ENCODE data around the gene TMC4. TPM values are rescaled to one million over a fixed set of nuclear protein-coding genes. Genes with fewer than 3 reads are reported as not detected.
"Not testable (repeated sequence)": the region's sequence is repeated elsewhere in the genome, so short reads cannot be mapped to it uniquely, and the experiment has no call there.

The TMC4 gene, protein sequence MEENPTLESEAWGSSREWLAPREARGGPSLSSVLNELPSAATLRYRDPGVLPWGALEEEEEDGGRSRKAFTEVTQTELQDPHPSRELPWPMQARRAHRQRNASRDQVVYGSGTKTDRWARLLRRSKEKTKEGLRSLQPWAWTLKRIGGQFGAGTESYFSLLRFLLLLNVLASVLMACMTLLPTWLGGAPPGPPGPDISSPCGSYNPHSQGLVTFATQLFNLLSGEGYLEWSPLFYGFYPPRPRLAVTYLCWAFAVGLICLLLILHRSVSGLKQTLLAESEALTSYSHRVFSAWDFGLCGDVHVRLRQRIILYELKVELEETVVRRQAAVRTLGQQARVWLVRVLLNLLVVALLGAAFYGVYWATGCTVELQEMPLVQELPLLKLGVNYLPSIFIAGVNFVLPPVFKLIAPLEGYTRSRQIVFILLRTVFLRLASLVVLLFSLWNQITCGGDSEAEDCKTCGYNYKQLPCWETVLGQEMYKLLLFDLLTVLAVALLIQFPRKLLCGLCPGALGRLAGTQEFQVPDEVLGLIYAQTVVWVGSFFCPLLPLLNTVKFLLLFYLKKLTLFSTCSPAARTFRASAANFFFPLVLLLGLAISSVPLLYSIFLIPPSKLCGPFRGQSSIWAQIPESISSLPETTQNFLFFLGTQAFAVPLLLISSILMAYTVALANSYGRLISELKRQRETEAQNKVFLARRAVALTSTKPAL
- total RNA-seq: 100 to 1,000 TPM in 1 of 2 donors, 10 to 100 TPM in 1; 57.3 to 126 TPM

DNA sequence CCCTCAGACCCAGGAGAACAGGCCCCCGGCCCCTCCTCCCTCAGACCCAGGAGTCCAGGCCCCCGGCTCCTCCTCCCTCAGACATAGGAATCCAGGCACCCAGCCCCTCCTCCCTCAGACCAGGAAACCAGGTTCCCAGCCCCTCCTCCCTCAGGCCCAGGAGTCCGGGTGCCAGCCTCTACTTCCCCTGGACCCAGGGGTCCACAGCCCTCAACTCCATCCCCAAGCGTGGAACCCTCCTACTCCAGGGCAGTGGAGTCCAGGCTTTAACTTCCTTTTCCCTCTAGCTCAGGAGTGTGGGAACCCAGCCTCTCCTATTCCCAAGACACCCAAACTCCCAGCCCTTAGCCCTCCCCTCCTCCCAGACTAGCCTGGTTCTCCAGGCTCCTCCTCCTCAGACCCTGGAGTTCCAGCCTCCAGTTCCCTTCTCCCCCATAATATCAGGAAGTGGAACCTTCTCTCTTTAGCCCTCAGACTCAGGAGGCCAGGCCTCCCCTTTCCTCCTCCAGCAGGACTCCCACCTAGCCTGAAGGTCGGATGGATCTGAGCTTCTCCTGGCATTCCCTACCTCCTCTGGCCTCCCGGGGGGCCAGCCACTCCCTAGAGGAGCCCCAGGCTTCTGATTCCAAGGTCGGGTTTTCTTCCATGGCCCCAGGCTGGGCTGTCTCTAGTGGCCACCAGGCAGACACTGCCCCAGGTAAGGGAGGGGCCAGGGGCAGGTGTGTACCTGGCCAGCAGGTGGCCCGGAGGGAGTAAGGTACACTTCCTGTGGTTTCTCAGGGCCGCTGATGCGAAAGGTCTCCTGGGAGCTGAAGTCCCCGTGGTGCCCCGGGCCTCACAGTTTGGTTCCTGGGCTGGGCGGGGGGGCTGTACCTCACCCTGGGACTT lies at the start of gene TMC4:
TMC4 (minus strand) TSS at position 690 of the 888 bp plus-strand sequence; CDS start at position 647, 43 bp downstream.
- Histone ChIP-seq H3K9me3 (no peaks in the 10 kb centered on the region), H3K27ac (peak within 1 kb of the TSS; percentile 77 to 94 (median 86)), H3K4me1 (peaks cover 15% of the 10 kb centered on the region), H3K27me3 (no peaks in the 10 kb centered on the region), H3K36me3 (replicated peaks in 1 of 2; ENCODE audit: insufficient read depth in 1 of 2, low read depth in 2 of 2) (no peaks in the 10 kb centered on the region), H3K4me3 (peak within 1 kb of the TSS; percentile 20 to 36)
- peak; percentile 90 to 94 (median 94) for DNase-seq
- ATAC-seq: peak; percentile 98
- intact Hi-C loops (cut with DNase I): no loop called here
- TF ChIP-seq, protein P1, sequence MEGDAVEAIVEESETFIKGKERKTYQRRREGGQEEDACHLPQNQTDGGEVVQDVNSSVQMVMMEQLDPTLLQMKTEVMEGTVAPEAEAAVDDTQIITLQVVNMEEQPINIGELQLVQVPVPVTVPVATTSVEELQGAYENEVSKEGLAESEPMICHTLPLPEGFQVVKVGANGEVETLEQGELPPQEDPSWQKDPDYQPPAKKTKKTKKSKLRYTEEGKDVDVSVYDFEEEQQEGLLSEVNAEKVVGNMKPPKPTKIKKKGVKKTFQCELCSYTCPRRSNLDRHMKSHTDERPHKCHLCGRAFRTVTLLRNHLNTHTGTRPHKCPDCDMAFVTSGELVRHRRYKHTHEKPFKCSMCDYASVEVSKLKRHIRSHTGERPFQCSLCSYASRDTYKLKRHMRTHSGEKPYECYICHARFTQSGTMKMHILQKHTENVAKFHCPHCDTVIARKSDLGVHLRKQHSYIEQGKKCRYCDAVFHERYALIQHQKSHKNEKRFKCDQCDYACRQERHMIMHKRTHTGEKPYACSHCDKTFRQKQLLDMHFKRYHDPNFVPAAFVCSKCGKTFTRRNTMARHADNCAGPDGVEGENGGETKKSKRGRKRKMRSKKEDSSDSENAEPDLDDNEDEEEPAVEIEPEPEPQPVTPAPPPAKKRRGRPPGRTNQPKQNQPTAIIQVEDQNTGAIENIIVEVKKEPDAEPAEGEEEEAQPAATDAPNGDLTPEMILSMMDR (IDR thresholded peaks at IDR 0.05): peak; percentile 31 to 96 (median 95)
- peak; percentile 41 to 81 (median 81) for TF ChIP-seq POLR2A (IDR thresholded peaks at IDR 0.05)
- 0 to 4% methylated on average over 6 to 12 of the region's 13 CpGs for WGBS, 2 donors

DNA sequence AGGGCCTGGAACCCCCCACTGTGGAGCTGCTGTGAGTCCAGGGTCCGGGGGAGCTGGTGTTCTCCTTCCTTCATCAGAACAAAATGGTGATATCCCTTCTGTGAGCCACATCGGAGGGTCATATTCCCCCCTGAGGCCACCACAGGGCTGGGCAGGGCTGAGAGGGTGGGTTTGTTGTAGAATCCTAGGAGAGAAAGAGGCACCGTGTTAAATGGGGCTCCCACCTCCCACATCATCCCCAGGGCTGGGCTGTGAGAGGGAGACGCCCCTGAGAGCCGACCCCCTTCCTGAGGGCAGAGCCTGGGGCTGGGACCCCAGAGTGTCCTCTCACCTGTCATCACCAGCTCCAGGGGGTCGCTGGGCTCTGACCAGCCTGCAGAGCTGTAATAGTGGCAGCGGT lies 49.0 kb upstream of the TMC4 start:
- H3K9me3 ChIP-seq; H3K27ac ChIP-seq; ATAC-seq; DNase-seq; intact Hi-C loops (cut with DNase I); H3K4me3 ChIP-seq; H3K27me3 ChIP-seq; H3K4me1 ChIP-seq; H3K36me3 ChIP-seq (replicated peaks in 1 of 2; ENCODE audit: insufficient read depth in 1 of 2, low read depth in 2 of 2): not testable (repeated sequence)
- 60 to 79% methylated on average over 1 to 6 of the region's 7 CpGs for WGBS, 2 donors

DNA sequence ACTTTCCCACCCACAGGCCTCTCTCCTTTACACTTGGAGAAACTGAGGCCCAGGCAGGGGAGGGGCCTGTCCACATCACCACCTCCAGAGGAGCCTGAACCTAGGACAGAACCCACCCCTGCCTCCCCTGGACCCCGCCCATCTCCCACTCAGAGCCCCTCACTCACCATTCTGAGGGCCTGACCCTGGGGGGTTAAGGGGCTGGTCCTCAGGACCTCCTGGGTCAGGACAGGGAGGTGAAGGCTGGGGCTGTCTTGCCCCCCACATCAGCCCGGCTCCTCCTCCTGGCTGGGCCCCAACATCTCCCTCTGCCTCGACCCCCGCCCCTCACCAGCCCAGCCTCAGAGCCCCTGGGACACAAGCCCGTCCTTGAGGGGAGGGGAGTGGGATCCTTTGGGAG lies 46.7 kb upstream of the TMC4 start:
- intact Hi-C loops (cut with DNase I); H3K36me3 ChIP-seq (replicated peaks in 1 of 2; ENCODE audit: insufficient read depth in 1 of 2, low read depth in 2 of 2); H3K9me3 ChIP-seq; H3K4me1 ChIP-seq; H3K27me3 ChIP-seq; ATAC-seq; DNase-seq; H3K27ac ChIP-seq; H3K4me3 ChIP-seq: not testable (repeated sequence)
- WGBS, 2 donors: 71% methylated on average over 5 of the region's 5 CpGs; no CpG with 5 or more reads in 1 of the 2 donors

DNA sequence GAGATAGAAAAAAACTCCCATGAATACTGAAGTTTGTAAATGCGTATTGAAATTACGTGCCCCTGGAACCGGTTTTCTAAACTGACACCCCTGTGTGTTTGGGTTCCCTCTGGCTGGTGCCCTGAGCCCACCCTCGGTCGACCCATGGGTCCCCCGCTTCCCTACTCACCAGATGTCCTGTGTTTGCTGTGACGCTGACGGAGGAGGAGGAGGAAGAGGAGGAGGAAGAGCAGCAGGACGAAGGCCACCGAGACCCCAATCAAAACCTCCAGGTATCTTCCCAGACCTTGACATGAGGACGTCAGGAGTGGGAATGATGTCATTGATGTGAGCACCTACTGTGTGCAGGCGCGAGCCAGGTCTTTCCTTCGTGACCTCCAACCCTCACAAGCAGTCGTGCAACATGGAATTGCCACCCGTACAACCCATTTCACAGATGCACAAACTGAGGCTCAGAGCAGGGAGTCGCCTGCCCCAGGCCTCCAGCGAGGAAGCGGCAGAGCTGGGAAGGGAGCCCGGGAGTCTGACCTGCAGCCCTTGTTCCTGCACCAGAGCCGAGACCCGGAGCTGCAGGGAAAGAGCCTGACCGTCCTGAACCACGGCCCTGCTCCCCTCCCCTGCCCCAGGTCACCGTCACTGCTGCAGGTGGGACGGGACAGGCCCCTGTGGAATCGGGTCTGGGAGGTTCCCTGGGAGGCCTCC lies 46.2 kb upstream of the TMC4 start:
- Histone ChIP-seq H3K27me3 (peaks cover 0 to 4% of the 10 kb centered on the region in 2 donors), H3K27ac (no peak overlapping the region), H3K36me3 (replicated peaks in 1 of 2; ENCODE audit: insufficient read depth in 1 of 2, low read depth in 2 of 2) (no peaks in the 10 kb centered on the region), H3K4me3 (no peak overlapping the region), H3K4me1 (no peaks in the 10 kb centered on the region), H3K9me3 (no peaks in the 10 kb centered on the region)
- intact Hi-C loops (cut with DNase I): no loop called here
- DNase-seq (no peak), ATAC-seq (no peak)
- 77 to 80% methylated on average over 16 to 25 of the region's 27 CpGs for WGBS, 2 donors
- TF ChIP-seq, protein P1 (IDR thresholded peaks at IDR 0.05): no peak
- no peak for TF ChIP-seq POLR2A (IDR thresholded peaks at IDR 0.05)

DNA sequence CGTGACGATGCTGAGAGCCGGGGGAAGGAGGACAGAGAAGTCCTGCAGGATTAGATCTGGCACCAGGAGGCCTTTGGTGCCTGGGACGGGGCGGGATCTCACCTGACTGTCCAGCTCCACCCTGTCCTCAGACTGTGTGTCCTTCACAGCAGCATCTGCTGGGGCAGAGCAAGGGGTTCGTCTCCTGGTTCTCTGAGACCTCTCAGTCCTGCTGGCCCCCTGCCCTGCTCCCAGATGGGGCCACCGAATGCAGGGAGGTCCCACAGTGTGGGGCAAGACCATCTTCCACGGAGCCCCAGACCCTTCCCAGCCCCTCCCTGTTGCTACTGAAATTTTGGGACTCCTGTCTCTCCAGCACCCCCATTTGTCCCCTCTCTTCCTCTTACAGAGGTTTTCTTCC lies 45.3 kb upstream of the TMC4 start:
- no peaks in the 10 kb centered on the region for H3K9me3 ChIP-seq
- DNase-seq (no peak), ATAC-seq (no peak)
- WGBS, 2 donors: 71 to 78% methylated on average over 3 to 8 of the region's 8 CpGs
- H3K4me3 ChIP-seq: no peak overlapping the region
- TF ChIP-seq, protein P1 (IDR thresholded peaks at IDR 0.05): no peak
- TF ChIP-seq POLR2A (IDR thresholded peaks at IDR 0.05): no peak
- no peaks in the 10 kb centered on the region for H3K36me3 ChIP-seq (replicated peaks in 1 of 2; ENCODE audit: insufficient read depth in 1 of 2, low read depth in 2 of 2)
- intact Hi-C loops (cut with DNase I): no loop called here
- no peaks in the 10 kb centered on the region for H3K27me3 ChIP-seq
- no peak overlapping the region for H3K27ac ChIP-seq
- H3K4me1 ChIP-seq: no peaks in the 10 kb centered on the region

DNA sequence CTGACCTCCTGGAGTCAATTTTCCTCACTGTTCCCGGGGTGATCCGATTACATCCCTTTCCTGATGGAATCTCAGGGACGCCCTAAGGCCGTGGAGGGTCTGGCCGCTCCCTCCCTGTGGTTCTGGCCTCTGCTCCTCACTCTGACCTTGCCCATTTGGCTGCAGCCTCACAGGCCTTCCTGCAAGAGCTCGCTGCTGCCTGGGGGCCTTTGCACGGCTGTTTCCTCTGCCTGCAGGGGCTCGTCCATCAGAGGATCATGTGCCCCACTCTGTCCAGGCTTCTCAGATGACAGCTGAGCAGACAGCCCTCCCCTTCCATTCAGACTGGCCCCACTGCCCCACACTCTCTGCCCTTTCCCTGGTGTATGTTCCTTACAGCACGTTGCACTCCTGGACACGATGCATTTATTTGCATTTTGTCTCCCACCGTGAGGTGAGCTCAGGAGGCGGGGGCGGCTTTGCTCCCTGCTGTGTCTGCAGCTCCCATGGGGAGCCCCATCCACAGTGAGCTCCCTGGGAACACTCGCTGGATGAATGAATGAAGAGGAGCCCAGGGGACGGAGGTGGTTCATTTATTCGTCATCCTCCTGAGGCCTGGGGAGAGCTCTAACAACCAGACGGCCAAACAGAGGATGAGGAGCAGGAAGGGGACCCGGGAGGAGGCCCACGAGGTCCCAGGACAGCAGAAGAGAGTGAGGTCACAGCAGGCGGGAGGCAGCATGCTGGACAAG lies 44.7 kb upstream of the TMC4 start:
- H3K4me3 ChIP-seq; H3K27ac ChIP-seq; H3K4me1 ChIP-seq; ATAC-seq; H3K36me3 ChIP-seq (replicated peaks in 1 of 2; ENCODE audit: insufficient read depth in 1 of 2, low read depth in 2 of 2); H3K27me3 ChIP-seq; H3K9me3 ChIP-seq; intact Hi-C loops (cut with DNase I); DNase-seq: not testable (repeated sequence)
- 59 to 61% methylated on average over 13 to 15 of the region's 20 CpGs for WGBS, 2 donors

Measured in body of pancreas (tissue), 4 donors.